Stimulated activated CD8-positive, alpha-beta memory T cell treated with anti-CD3 and anti-CD28 coated beads, Interleukin-4, amount 100 ng/mL, for 48 hours (primary cell): ENCODE measurements around the gene ERMP1.

Source experiments
- DNase-seq: peaks from one replicate; pipeline ENCODE4 v3.0.0-alpha.2; 2020

The ERMP1 gene

GRCh38 chr9:5767968-5768932 is 64.7 kb downstream of the ERMP1 start:
- peak; percentile 31 for DNase-seq

- no peak for DNase-seq
These were observed 68.6 kb downstream of the ERMP1 start for GRCh38 chr9:5764130-5764868.

GRCh38 chr9:5762421-5762820 is 70.5 kb downstream of the ERMP1 start:
- DNase-seq: no peak

- DNase-seq: no peak
These were observed 72.6 kb downstream of the ERMP1 start for GRCh38 chr9:5760338-5760737.

- DNase-seq: no peak
These were observed 76.3 kb downstream of the ERMP1 start for GRCh38 chr9:5756633-5757032.

GRCh38 chr9:5750569-5750968 is 82.3 kb downstream of the ERMP1 start:
- no peak for DNase-seq

- DNase-seq: no peak
These were observed 83.6 kb downstream of the ERMP1 start for GRCh38 chr9:5749306-5749705.

- no peak for DNase-seq
These were observed 84.5 kb downstream of the ERMP1 start for GRCh38 chr9:5748438-5748837.

- DNase-seq: no peak
These were observed 89.8 kb downstream of the ERMP1 start for GRCh38 chr9:5743109-5743508.

GRCh38 chr9:5736563-5737346 is 96.2 kb downstream of the ERMP1 start:
- DNase-seq: no peak

GRCh38 chr9:5735072-5735471 is 97.8 kb downstream of the ERMP1 start:
- no peak for DNase-seq
